GM23338 (cell line): ENCODE results near the gene SCP2.
A peak's percentile ranks its signal among the peaks of the same experiment; 100 is the strongest.

Source experiments
- ZNF331 ChIP-seq: fragments of 250-450 bp; sonication (Bioruptor Pico); IDR thresholded peaks from 2 replicates; pipeline ENCODE4 v1.5.0; 2020; ENCODE audit warnings: low read depth, mild to moderate bottlenecking, moderate library complexity
- TF ChIP-seq, protein P1 (sequence below), 2 experiments: fragments of 200-600 bp in 1 of 2; sonication (generic) in 1 of 2; conservative IDR thresholded peaks; 2 replicates each; pipeline versions ENCODE4 v1.5.1 to v1.6.1; 2016 to 2017; ENCODE audit warnings: antibody characterized with exemption in 2 of 2, low read depth in 2 of 2, mild to moderate bottlenecking in 2 of 2, moderate library complexity in 1 of 2

GRCh38 chr1:53065391-53065790 lies 138.3 kb downstream of the SCP2 start:
- TF ChIP-seq ZNF331 (CRISPR knock-in tag): no peak
- TF ChIP-seq, protein P1, sequence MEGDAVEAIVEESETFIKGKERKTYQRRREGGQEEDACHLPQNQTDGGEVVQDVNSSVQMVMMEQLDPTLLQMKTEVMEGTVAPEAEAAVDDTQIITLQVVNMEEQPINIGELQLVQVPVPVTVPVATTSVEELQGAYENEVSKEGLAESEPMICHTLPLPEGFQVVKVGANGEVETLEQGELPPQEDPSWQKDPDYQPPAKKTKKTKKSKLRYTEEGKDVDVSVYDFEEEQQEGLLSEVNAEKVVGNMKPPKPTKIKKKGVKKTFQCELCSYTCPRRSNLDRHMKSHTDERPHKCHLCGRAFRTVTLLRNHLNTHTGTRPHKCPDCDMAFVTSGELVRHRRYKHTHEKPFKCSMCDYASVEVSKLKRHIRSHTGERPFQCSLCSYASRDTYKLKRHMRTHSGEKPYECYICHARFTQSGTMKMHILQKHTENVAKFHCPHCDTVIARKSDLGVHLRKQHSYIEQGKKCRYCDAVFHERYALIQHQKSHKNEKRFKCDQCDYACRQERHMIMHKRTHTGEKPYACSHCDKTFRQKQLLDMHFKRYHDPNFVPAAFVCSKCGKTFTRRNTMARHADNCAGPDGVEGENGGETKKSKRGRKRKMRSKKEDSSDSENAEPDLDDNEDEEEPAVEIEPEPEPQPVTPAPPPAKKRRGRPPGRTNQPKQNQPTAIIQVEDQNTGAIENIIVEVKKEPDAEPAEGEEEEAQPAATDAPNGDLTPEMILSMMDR (conservative IDR thresholded peaks at IDR 0.05; ENCODE audit: low read depth in 2 of 2): peak in 1 of 2 experiments; percentile 57; a peak in 2 of 4 replicates
